ENCODE results near the gene TRMT2A. TPM values are rescaled to one million over a fixed set of nuclear protein-coding genes. Genes with fewer than 3 reads are reported as not detected.

Gene TRMT2A
- total RNA-seq, 2 experiments from 2014 or later = 79.3 to 84.2 TPM

DNA sequence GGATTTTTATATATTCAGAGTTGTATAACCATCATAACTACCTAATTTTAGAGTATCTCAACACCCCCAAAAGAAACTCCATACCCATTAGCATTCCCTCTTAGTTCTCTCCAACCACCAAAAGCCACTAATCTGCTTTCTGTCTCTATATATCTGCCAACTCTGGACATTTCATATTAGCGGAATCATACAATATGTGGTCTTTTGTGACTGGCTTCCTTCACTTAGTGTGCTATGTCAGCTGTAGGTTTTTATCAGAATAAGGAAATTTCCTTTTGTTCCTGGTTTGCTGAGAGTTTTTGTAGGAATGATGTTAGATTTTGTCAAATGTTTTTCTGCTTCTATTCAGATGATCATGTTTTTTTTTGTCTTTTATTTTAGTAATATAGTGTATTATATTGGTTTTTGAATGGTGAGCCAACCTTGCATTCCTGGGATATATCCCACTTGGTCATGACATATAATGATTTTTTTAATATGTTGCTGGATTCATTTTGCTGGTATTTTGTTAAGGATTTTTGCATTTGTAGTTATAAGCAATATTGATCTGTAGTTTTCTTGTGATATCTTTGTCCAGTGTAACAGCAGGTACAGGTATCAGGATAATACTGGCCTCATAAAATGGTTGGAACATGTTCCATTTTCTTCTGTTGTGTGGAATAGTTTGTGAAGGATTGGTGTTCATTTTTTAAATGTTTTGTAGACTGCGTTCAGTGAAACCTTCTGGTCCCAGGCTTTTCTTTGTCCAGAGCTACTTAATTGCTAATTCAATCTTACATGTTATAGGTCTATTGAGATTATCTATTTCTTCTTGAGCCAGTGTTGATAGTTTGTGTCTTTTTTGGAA lies 20.2 kb downstream of the TRMT2A start:
- Histone ChIP-seq H3K9me3 (ENCODE audit: control insufficient read depth in 1 of 2, insufficient read depth in 1 of 2, low read length in 2 of 2) (peaks cover 0 to 7% of the 10 kb centered on the region in 2 experiments), H3K27me3 (ENCODE audit: control insufficient read depth in 1 of 2, insufficient read depth in 2 of 2, low read length in 2 of 2) (no peaks in the 10 kb centered on the region), H3K4me1 (ENCODE audit: insufficient read depth, low read length) (peaks cover 45% of the 10 kb centered on the region), H3K36me3 (ENCODE audit: insufficient read depth, low read length) (peaks cover 57% of the 10 kb centered on the region), H3K4me3 (ENCODE audit: low read length) (no peak overlapping the region), H3K27ac (ENCODE audit: low read depth in 1 of 2, low read length in 2 of 2) (no peak overlapping the region)
- TF ChIP-seq, protein P1, sequence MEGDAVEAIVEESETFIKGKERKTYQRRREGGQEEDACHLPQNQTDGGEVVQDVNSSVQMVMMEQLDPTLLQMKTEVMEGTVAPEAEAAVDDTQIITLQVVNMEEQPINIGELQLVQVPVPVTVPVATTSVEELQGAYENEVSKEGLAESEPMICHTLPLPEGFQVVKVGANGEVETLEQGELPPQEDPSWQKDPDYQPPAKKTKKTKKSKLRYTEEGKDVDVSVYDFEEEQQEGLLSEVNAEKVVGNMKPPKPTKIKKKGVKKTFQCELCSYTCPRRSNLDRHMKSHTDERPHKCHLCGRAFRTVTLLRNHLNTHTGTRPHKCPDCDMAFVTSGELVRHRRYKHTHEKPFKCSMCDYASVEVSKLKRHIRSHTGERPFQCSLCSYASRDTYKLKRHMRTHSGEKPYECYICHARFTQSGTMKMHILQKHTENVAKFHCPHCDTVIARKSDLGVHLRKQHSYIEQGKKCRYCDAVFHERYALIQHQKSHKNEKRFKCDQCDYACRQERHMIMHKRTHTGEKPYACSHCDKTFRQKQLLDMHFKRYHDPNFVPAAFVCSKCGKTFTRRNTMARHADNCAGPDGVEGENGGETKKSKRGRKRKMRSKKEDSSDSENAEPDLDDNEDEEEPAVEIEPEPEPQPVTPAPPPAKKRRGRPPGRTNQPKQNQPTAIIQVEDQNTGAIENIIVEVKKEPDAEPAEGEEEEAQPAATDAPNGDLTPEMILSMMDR (IDR thresholded peaks at IDR 0.05) = no peak
- peaks cover 80% of the 10 kb centered on the region for H3K36me3 Mint-ChIP-seq (ENCODE audit: low read depth)
- H3K9me3 Mint-ChIP-seq = peaks cover 3% of the 10 kb centered on the region
- no peak for ATAC-seq (ENCODE audit: poor library complexity)
- H3K27ac Mint-ChIP-seq = peak overlapping the region; percentile 51
- intact Hi-C loops (cut with DNase I, micrococcal nuclease) = no loop called here
- no peak for DNase-seq
- no peaks in the 10 kb centered on the region for H3K27me3 Mint-ChIP-seq
- H3K4me3 Mint-ChIP-seq = no peak overlapping the region
- CTCF ChIA-PET = interaction anchor here (1.5 kb wide), 1 partner anchor 15 kb away, joined by 4 read pairs; no protein-coding TSS in a partner anchor
- H3K4me1 Mint-ChIP-seq (ENCODE audit: low read depth) = peaks cover 49% of the 10 kb centered on the region
- POLR2A ChIA-PET = no interaction called here

DNA sequence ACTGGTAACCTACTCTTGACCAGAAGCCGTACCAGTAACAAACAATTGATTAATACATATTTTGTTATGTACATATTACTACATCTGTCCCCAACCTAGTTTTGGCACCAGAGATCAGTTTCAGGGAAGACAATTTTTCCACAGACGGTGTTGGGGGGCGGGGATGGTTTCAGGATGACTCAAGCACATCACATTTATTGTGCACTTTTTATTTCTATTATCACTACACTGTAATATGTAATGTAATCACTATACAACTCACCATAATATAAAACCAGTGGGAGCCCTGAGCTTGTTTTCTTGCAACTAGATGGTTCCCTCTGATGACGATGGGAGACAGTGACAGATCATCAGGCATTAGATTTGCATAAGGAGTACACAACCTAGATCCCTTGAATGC lies 21.5 kb downstream of the TRMT2A start:
- H3K4me3 ChIP-seq (ENCODE audit: low read length) = no peak overlapping the region
- peaks cover 44% of the 10 kb centered on the region for H3K4me1 ChIP-seq (ENCODE audit: insufficient read depth, low read length)
- intact Hi-C loops (cut with DNase I, micrococcal nuclease) = no loop called here
- Mint-ChIP-seq H3K4me3 (no peak overlapping the region), H3K9me3 (peaks cover 3% of the 10 kb centered on the region), H3K27ac (peak overlapping the region; percentile 42), H3K4me1 (ENCODE audit: low read depth) (peaks cover 46% of the 10 kb centered on the region), H3K36me3 (ENCODE audit: low read depth) (peaks cover 89% of the 10 kb centered on the region), H3K27me3 (no peaks in the 10 kb centered on the region)
- ChIA-PET POLR2A (no interaction called here), CTCF (no interaction called here)
- TF ChIP-seq, protein P1 (IDR thresholded peaks at IDR 0.05) = no peak
- H3K36me3 ChIP-seq (ENCODE audit: insufficient read depth, low read length) = peaks cover 70% of the 10 kb centered on the region
- no peak overlapping the region for H3K27ac ChIP-seq (ENCODE audit: low read depth in 1 of 2, low read length in 2 of 2)
- no peaks in the 10 kb centered on the region for H3K27me3 ChIP-seq (ENCODE audit: control insufficient read depth in 1 of 2, insufficient read depth in 2 of 2, low read length in 2 of 2)
- H3K9me3 ChIP-seq (ENCODE audit: control insufficient read depth in 1 of 2, insufficient read depth in 1 of 2, low read length in 2 of 2) = peaks cover 0 to 7% of the 10 kb centered on the region in 2 experiments
- ATAC-seq (ENCODE audit: poor library complexity) = no peak
- DNase-seq = no peak

DNA sequence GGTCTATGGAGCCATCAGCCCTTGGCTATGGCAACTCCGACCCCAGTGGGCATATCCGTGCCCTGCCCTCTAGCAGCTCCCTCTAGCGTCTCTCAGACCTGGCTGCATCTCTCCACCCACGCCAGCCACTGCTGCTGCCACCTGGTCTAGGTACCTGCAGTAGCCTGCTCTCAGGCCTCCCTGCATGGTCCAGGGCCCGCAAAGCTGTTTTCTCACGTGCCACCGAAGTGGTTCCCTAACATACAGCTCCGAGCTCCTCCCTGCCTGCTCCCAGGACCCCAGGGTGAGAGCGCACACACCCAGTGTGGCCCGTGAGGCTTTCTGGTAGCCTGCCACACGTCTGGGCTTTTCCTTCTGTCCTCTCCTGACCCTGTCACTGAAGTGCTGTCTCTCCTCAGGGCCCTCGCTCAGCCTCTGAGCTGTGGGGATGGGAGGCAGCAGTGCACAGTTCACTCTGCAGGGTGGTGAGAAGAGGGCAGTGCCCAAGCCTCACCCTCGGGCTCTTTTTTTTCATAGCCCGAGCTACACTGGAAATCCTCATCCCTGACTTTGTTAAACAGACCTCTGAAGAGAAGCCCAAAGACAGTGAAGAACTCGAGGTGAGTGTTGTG lies 22.7 kb downstream of the TRMT2A start:
- TF ChIP-seq, protein P1 (IDR thresholded peaks at IDR 0.05) = no peak
- H3K36me3 ChIP-seq (ENCODE audit: insufficient read depth, low read length) = peaks cover 82% of the 10 kb centered on the region
- peaks cover 92% of the 10 kb centered on the region for H3K36me3 Mint-ChIP-seq (ENCODE audit: low read depth)
- CTCF ChIA-PET = no interaction called here
- no peaks in the 10 kb centered on the region for H3K27me3 Mint-ChIP-seq
- POLR2A ChIA-PET = no interaction called here
- intact Hi-C loops (cut with DNase I, micrococcal nuclease) = no loop called here
- peaks cover 0 to 7% of the 10 kb centered on the region in 2 experiments for H3K9me3 ChIP-seq (ENCODE audit: control insufficient read depth in 1 of 2, insufficient read depth in 1 of 2, low read length in 2 of 2)
- no peak overlapping the region for H3K4me3 ChIP-seq (ENCODE audit: low read length)
- no peak overlapping the region for H3K27ac ChIP-seq (ENCODE audit: low read depth in 1 of 2, low read length in 2 of 2)
- no peaks in the 10 kb centered on the region for H3K27me3 ChIP-seq (ENCODE audit: control insufficient read depth in 1 of 2, insufficient read depth in 2 of 2, low read length in 2 of 2)
- H3K4me1 ChIP-seq (ENCODE audit: insufficient read depth, low read length) = peaks cover 39% of the 10 kb centered on the region
- ATAC-seq (ENCODE audit: poor library complexity) (no peak), DNase-seq (no peak)
- H3K27ac Mint-ChIP-seq = peak overlapping the region; percentile 73
- H3K4me1 Mint-ChIP-seq (ENCODE audit: low read depth) = peaks cover 38% of the 10 kb centered on the region
- H3K4me3 Mint-ChIP-seq = no peak overlapping the region
- H3K9me3 Mint-ChIP-seq = peaks cover 3% of the 10 kb centered on the region

Measured in CD4-positive, alpha-beta T cell (primary cell).